ENCODE results near the gene NXT2.
"Not testable (repeated sequence)": the region's sequence is repeated elsewhere in the genome, so short reads cannot be mapped to it uniquely, and the experiment has no call there.

The NXT2 gene

GRCh38 chrX:109536439-109537323 is at the start of gene NXT2:
NXT2 (plus strand) TSS chrX:109536844; CDS start chrX:109537007, 163 bp downstream.
- DNase-seq (ENCODE audit: low spot score) = peak; percentile 92

GRCh38 chrX:109487640-109488039 is 49.0 kb upstream of the NXT2 start:
- DNase-seq (ENCODE audit: low spot score) = no peak

- no peak for DNase-seq (ENCODE audit: low spot score)
These were observed 47.5 kb upstream of the NXT2 start for GRCh38 chrX:109489174-109489573.

GRCh38 chrX:109498434-109498833 is 38.2 kb upstream of the NXT2 start:
- no peak for DNase-seq (ENCODE audit: low spot score)

GRCh38 chrX:109501176-109501575 is 35.5 kb upstream of the NXT2 start:
- DNase-seq (ENCODE audit: low spot score) = no peak

- DNase-seq (ENCODE audit: low spot score) = no peak
These were observed 27.7 kb upstream of the NXT2 start for GRCh38 chrX:109508915-109509314.

GRCh38 chrX:109511113-109511512 is 25.5 kb upstream of the NXT2 start:
- DNase-seq (ENCODE audit: low spot score) = no peak

- no peak for DNase-seq (ENCODE audit: low spot score)
These were observed 17.6 kb upstream of the NXT2 start for GRCh38 chrX:109519001-109519400.

GRCh38 chrX:109533005-109533404 is 3.6 kb upstream of the NXT2 start:
- no peak for DNase-seq (ENCODE audit: low spot score)

GRCh38 chrX:109533631-109534030 is 3.0 kb upstream of the NXT2 start:
- DNase-seq (ENCODE audit: low spot score) = no peak

- DNase-seq (ENCODE audit: low spot score) = no peak
These were observed 1.7 kb upstream of the NXT2 start for GRCh38 chrX:109534933-109535332.

- no peak for DNase-seq (ENCODE audit: low spot score)
These were observed 1.1 kb upstream of the NXT2 start for GRCh38 chrX:109535578-109535977.

GRCh38 chrX:109537324-109537665 is 651 bp downstream of the NXT2 start:
- no peak for DNase-seq (ENCODE audit: low spot score)

GRCh38 chrX:109539007-109539406 is 2.4 kb downstream of the NXT2 start:
- DNase-seq (ENCODE audit: low spot score) = not testable (repeated sequence)

- DNase-seq (ENCODE audit: low spot score) = no peak
These were observed 17.2 kb downstream of the NXT2 start for GRCh38 chrX:109553862-109554261.

- DNase-seq (ENCODE audit: low spot score) = not testable (repeated sequence)
These were observed 39.4 kb downstream of the NXT2 start for GRCh38 chrX:109576083-109576482.

- DNase-seq (ENCODE audit: low spot score) = no peak
These were observed 40.4 kb downstream of the NXT2 start for GRCh38 chrX:109577055-109577454.

GRCh38 chrX:109578916-109579315 is 42.3 kb downstream of the NXT2 start:
- DNase-seq (ENCODE audit: low spot score) = no peak

GRCh38 chrX:109585488-109585887 is 48.8 kb downstream of the NXT2 start:
- DNase-seq (ENCODE audit: low spot score) = no peak

GRCh38 chrX:109590176-109590575 is 53.5 kb downstream of the NXT2 start:
- no peak for DNase-seq (ENCODE audit: low spot score)
